ENCODE results near the gene SEL1L3. TPM values are rescaled to one million over a fixed set of nuclear protein-coding genes. Genes with fewer than 3 reads are reported as not detected.
A peak's percentile ranks its signal among the peaks of the same experiment; 100 is the strongest.

SEL1L3 gene
- total and polyA plus RNA-seq, 4 donors: 3.3 to 13.1 (median 5.7) TPM

DNA sequence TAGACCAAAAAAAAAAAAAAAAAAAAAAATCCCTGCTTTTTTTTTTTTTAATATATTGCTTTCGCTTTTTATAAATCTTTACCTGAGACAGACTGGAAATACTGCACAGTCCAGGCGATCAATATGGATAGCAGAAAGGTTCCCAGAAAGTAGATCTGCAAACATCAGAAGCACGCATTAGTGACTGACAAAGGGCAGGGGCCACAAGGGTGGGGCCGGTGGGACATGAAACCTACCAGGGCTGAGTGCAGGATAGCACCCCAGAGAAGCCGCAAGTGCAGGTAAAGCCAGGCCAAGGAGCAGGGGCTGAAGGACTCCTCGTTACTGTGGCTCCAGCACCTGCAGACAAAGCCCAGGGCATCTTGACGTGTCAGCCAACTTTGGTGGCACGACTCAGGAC, 105.3 kb downstream of the SEL1L3 start (continued):
- TF ChIP-seq SP1 (IDR thresholded peaks at IDR 0.05): no peak
- no peak for TF ChIP-seq FOXA1 (IDR thresholded peaks at IDR 0.05)

GRCh38 chr4:25756503-25756902, 106.3 kb downstream of the SEL1L3 start:
- WGBS: 86% methylated on average over 5 of the region's 5 CpGs
- H3K9me3 ChIP-seq (ENCODE audit: control insufficient read depth in 4 of 4, low read length in 3 of 4): no peaks in the 10 kb centered on the region
- DNase-seq (ENCODE audit: low spot score): no peak
- no peaks in the 10 kb centered on the region for H3K27me3 ChIP-seq (ENCODE audit: control insufficient read depth in 4 of 4, insufficient read depth in 4 of 4, low read length in 3 of 4)
- no peak for TF ChIP-seq HNF4A (conservative IDR thresholded peaks at IDR 0.05)
- peak; percentile 54 for TF ChIP-seq NR2F2 (IDR thresholded peaks at IDR 0.05)
- TF ChIP-seq ATF3 (IDR thresholded peaks at IDR 0.05): no peak
- no peak for TF ChIP-seq MAX (IDR thresholded peaks at IDR 0.05)
- TF ChIP-seq TAF1 (conservative IDR thresholded peaks at IDR 0.05): no peak
- no peak for TF ChIP-seq RAD21 (IDR thresholded peaks at IDR 0.05)
- no peak for TF ChIP-seq RXRA (IDR thresholded peaks at IDR 0.05)
- no peaks in the 10 kb centered on the region for H3K36me3 ChIP-seq (ENCODE audit: control insufficient read depth in 4 of 4, insufficient read depth in 3 of 4, low read depth in 1 of 4, low read length in 3 of 4)
- no peak overlapping the region for H3K9ac ChIP-seq (ENCODE audit: low read depth in 1 of 2, low read length in 2 of 2)
- no peak overlapping the region for H3K27ac ChIP-seq (ENCODE audit: low read depth in 1 of 2, low read length in 2 of 2)
- H3K4me3 ChIP-seq (ENCODE audit: low read depth in 1 of 3, low read length in 3 of 3): no peak overlapping the region
- peaks cover 0 to 6% (median 2%) of the 10 kb centered on the region in 4 donors for H3K4me1 ChIP-seq (ENCODE audit: control insufficient read depth in 4 of 4, insufficient read depth in 4 of 4, low read length in 3 of 4)

DNA sequence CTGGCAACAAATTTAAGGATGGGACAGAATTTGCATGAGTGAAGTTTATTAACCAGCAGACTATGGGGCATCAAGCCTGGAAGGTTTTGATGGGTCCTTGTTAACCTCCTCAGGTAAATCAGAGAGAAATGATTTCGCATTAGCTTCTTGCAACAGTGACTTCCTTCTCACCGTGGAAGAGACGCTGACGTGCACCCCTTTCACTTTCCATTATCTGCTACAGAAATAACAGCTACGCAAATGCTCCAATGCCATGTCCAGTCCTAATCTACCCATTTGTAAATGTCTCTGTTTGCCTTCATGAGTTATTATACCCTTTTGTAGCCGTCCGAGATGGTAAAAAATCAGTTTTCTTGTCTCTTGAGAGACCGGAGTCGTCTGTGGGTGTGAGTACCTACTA, 106.9 kb downstream of the SEL1L3 start:
- no peak overlapping the region for H3K4me3 ChIP-seq (ENCODE audit: low read depth in 1 of 3, low read length in 3 of 3)
- H3K9me3 ChIP-seq (ENCODE audit: control insufficient read depth in 4 of 4, low read length in 3 of 4): no peaks in the 10 kb centered on the region

More for the DNA sequence above, 106.9 kb downstream of the SEL1L3 start:
- H3K27me3 ChIP-seq (ENCODE audit: control insufficient read depth in 4 of 4, insufficient read depth in 4 of 4, low read length in 3 of 4): no peaks in the 10 kb centered on the region
- H3K36me3 ChIP-seq (ENCODE audit: control insufficient read depth in 4 of 4, insufficient read depth in 3 of 4, low read depth in 1 of 4, low read length in 3 of 4): no peaks in the 10 kb centered on the region
- H3K4me1 ChIP-seq (ENCODE audit: control insufficient read depth in 4 of 4, insufficient read depth in 4 of 4, low read length in 3 of 4): peaks cover 0 to 5% (median 2%) of the 10 kb centered on the region in 4 donors
- H3K9ac ChIP-seq (ENCODE audit: low read depth in 1 of 2, low read length in 2 of 2): no peak overlapping the region
- 88% methylated on average over 9 of the region's 9 CpGs for WGBS
- H3K27ac ChIP-seq (ENCODE audit: low read depth in 1 of 2, low read length in 2 of 2): no peak overlapping the region
- DNase-seq (ENCODE audit: low spot score): no peak
- no peak for TF ChIP-seq JUND (IDR thresholded peaks at IDR 0.05)
- no peak for TF ChIP-seq FOXA2 (IDR thresholded peaks at IDR 0.05)
- TF ChIP-seq NR2F2 (IDR thresholded peaks at IDR 0.05): no peak
- no peak for TF ChIP-seq TAF1 (conservative IDR thresholded peaks at IDR 0.05)
- TF ChIP-seq RAD21 (IDR thresholded peaks at IDR 0.05): no peak
- no peak for TF ChIP-seq FOXA1 (IDR thresholded peaks at IDR 0.05)
- TF ChIP-seq SP1 (IDR thresholded peaks at IDR 0.05): no peak
- no peak for TF ChIP-seq ATF3 (IDR thresholded peaks at IDR 0.05)
- TF ChIP-seq YY1 (IDR thresholded peaks at IDR 0.05): no peak
- TF ChIP-seq, protein P1, sequence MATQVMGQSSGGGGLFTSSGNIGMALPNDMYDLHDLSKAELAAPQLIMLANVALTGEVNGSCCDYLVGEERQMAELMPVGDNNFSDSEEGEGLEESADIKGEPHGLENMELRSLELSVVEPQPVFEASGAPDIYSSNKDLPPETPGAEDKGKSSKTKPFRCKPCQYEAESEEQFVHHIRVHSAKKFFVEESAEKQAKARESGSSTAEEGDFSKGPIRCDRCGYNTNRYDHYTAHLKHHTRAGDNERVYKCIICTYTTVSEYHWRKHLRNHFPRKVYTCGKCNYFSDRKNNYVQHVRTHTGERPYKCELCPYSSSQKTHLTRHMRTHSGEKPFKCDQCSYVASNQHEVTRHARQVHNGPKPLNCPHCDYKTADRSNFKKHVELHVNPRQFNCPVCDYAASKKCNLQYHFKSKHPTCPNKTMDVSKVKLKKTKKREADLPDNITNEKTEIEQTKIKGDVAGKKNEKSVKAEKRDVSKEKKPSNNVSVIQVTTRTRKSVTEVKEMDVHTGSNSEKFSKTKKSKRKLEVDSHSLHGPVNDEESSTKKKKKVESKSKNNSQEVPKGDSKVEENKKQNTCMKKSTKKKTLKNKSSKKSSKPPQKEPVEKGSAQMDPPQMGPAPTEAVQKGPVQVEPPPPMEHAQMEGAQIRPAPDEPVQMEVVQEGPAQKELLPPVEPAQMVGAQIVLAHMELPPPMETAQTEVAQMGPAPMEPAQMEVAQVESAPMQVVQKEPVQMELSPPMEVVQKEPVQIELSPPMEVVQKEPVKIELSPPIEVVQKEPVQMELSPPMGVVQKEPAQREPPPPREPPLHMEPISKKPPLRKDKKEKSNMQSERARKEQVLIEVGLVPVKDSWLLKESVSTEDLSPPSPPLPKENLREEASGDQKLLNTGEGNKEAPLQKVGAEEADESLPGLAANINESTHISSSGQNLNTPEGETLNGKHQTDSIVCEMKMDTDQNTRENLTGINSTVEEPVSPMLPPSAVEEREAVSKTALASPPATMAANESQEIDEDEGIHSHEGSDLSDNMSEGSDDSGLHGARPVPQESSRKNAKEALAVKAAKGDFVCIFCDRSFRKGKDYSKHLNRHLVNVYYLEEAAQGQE (IDR thresholded peaks at IDR 0.05): no peak
- TF ChIP-seq, protein P2, sequence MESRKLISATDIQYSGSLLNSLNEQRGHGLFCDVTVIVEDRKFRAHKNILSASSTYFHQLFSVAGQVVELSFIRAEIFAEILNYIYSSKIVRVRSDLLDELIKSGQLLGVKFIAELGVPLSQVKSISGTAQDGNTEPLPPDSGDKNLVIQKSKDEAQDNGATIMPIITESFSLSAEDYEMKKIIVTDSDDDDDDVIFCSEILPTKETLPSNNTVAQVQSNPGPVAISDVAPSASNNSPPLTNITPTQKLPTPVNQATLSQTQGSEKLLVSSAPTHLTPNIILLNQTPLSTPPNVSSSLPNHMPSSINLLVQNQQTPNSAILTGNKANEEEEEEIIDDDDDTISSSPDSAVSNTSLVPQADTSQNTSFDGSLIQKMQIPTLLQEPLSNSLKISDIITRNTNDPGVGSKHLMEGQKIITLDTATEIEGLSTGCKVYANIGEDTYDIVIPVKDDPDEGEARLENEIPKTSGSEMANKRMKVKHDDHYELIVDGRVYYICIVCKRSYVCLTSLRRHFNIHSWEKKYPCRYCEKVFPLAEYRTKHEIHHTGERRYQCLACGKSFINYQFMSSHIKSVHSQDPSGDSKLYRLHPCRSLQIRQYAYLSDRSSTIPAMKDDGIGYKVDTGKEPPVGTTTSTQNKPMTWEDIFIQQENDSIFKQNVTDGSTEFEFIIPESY (IDR thresholded peaks at IDR 0.05): no peak
- no peak for TF ChIP-seq HNF4A (conservative IDR thresholded peaks at IDR 0.05)
